Fibroblast of lung (primary cell): ENCODE results near the gene ANO7.

Experiments
- EZH2 ChIP-seq: IDR thresholded peaks from 2 replicates; pipeline ENCODE4 v1.5.1; 2012; ENCODE audit warnings: low read length, control low read depth, mild to moderate bottlenecking; ENCODE audit errors: missing control alignments
- TF ChIP-seq, protein P1 (sequence below), 2 donors: IDR thresholded peaks in 1 of 2; conservative IDR thresholded peaks in 1 of 2; 1 replicate in 1 of 2; 2 replicates in 1 of 2; pipeline ENCODE4 v1.5.1; 2011 to 2012; ENCODE audit warnings: low read length in 2 of 2, control low read depth in 1 of 2, inconsistent platforms in 1 of 2, low read depth in 1 of 2, mild to moderate bottlenecking in 1 of 2

DNA sequence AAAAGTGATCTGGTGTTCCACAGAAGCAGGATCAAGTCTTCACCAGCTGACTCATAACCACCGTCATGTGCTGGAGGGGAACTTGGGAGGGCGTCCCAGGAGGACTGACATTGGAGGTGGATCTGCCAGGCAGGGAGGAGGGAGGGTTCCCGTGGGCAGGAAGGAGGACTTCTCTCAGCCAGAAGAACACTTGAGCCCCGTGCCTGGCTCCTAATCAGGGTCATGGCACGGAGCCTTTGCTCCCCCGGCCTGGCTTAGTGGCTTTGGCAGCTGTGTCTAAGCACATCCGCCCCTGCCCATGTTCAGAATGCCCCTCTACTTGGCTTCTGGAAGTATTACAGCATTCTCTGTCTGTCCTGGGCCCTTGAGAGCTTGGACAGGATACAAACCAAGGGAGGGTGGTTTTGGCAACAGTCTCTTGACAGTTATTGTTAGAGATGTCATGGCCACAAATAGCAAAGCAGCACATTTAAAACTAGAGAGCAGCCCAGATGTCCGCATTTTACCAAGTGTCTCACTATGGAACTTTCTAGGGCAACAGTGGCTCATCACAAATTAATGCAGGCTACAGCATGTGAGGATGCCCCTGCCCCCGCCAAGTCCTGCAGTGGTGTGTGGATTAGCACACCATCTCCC lies 26.7 kb upstream of the ANO7 start:
- TF ChIP-seq, protein P1, sequence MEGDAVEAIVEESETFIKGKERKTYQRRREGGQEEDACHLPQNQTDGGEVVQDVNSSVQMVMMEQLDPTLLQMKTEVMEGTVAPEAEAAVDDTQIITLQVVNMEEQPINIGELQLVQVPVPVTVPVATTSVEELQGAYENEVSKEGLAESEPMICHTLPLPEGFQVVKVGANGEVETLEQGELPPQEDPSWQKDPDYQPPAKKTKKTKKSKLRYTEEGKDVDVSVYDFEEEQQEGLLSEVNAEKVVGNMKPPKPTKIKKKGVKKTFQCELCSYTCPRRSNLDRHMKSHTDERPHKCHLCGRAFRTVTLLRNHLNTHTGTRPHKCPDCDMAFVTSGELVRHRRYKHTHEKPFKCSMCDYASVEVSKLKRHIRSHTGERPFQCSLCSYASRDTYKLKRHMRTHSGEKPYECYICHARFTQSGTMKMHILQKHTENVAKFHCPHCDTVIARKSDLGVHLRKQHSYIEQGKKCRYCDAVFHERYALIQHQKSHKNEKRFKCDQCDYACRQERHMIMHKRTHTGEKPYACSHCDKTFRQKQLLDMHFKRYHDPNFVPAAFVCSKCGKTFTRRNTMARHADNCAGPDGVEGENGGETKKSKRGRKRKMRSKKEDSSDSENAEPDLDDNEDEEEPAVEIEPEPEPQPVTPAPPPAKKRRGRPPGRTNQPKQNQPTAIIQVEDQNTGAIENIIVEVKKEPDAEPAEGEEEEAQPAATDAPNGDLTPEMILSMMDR (conservative IDR thresholded peaks at IDR 0.05 in 1 of 2, IDR thresholded peaks at IDR 0.05 in 1 of 2; ENCODE audit: low read depth in 1 of 2, low read length in 2 of 2), result no peak
- TF ChIP-seq EZH2, result no peak
